Type B pancreatic cell (in vitro differentiated cells): Measurements from ENCODE around the gene SMIM5. TPM values are rescaled to one million over a fixed set of nuclear protein-coding genes. Genes with fewer than 3 reads are reported as not detected.

Source experiments
- DNase-seq: peaks from one replicate; pipeline ENCODE4 v3.0.0; 2021; ENCODE audit warnings: mixed read lengths; ENCODE audit not compliant: unreplicated experiment; ENCODE audit errors: extremely low spot score
- H3K27ac Mint-ChIP-seq: 2 replicates; pipeline ENCODE4 v1.8.0; 2021; ENCODE audit warnings: mild to moderate bottlenecking, mixed read lengths
- H3K27me3 Mint-ChIP-seq: 2 replicates; pipeline ENCODE4 v1.8.0; 2021; ENCODE audit warnings: mixed read lengths
- H3K36me3 Mint-ChIP-seq: 2 replicates; pipeline ENCODE4 v1.8.0; 2021; ENCODE audit warnings: mixed read lengths
- H3K4me1 Mint-ChIP-seq: one replicate; pipeline ENCODE4 v1.8.0; 2021; ENCODE audit warnings: mixed read lengths; ENCODE audit not compliant: unreplicated experiment
- H3K4me3 Mint-ChIP-seq: 2 replicates; pipeline ENCODE4 v1.8.0; 2021; ENCODE audit warnings: mild to moderate bottlenecking, mixed read lengths
- H3K9me3 Mint-ChIP-seq: 2 replicates; pipeline ENCODE4 v1.8.0; 2021; ENCODE audit warnings: mixed read lengths
- total RNA-seq: library from RNA; stranded (reverse); gene quantifications from 2 replicates; pipeline ENCODE4 v1.2.1, GENCODE V29; 2021; ENCODE audit warnings: low replicate concordance
- TF ChIP-seq, protein P1 (sequence below): fragments of 200-600 bp; sonication (generic); conservative IDR thresholded peaks from 2 replicates; pipeline ENCODE4 v1.5.0; 2021; ENCODE audit warnings: antibody characterized with exemption, mild to moderate bottlenecking

SMIM5 gene
- total RNA-seq, 1 donor from 2014 or later, result 9.3 TPM

DNA sequence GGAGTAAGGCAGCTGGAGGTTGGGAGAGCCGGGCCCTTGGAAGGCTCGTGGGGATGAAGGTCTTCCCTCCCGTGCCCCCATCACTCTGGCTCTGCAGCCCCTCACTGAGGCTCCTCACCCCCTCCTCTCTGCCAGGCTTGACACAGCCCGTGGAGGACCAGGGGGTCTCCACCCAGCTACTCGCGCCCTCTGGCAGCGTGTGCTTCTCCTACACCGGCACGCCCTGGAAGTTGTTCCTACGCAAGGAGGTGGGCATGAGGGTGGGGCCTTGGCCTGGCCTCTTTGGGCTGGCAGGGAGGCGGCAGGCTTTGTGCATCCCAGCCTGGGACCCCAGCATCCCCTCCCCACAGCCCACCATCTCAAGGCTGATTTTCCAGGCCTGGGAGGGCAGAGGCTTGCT lies 15.6 kb upstream of the SMIM5 start:
- H3K4me3 Mint-ChIP-seq, result no peak overlapping the region
- no peaks in the 10 kb centered on the region for H3K27me3 Mint-ChIP-seq
- no peaks in the 10 kb centered on the region for H3K9me3 Mint-ChIP-seq
- H3K4me1 Mint-ChIP-seq, result peaks cover 8% of the 10 kb centered on the region
- DNase-seq, result no peak
- H3K36me3 Mint-ChIP-seq, result no peaks in the 10 kb centered on the region
- TF ChIP-seq, protein P1, sequence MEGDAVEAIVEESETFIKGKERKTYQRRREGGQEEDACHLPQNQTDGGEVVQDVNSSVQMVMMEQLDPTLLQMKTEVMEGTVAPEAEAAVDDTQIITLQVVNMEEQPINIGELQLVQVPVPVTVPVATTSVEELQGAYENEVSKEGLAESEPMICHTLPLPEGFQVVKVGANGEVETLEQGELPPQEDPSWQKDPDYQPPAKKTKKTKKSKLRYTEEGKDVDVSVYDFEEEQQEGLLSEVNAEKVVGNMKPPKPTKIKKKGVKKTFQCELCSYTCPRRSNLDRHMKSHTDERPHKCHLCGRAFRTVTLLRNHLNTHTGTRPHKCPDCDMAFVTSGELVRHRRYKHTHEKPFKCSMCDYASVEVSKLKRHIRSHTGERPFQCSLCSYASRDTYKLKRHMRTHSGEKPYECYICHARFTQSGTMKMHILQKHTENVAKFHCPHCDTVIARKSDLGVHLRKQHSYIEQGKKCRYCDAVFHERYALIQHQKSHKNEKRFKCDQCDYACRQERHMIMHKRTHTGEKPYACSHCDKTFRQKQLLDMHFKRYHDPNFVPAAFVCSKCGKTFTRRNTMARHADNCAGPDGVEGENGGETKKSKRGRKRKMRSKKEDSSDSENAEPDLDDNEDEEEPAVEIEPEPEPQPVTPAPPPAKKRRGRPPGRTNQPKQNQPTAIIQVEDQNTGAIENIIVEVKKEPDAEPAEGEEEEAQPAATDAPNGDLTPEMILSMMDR, result no peak
- H3K27ac Mint-ChIP-seq, result no peak overlapping the region

DNA sequence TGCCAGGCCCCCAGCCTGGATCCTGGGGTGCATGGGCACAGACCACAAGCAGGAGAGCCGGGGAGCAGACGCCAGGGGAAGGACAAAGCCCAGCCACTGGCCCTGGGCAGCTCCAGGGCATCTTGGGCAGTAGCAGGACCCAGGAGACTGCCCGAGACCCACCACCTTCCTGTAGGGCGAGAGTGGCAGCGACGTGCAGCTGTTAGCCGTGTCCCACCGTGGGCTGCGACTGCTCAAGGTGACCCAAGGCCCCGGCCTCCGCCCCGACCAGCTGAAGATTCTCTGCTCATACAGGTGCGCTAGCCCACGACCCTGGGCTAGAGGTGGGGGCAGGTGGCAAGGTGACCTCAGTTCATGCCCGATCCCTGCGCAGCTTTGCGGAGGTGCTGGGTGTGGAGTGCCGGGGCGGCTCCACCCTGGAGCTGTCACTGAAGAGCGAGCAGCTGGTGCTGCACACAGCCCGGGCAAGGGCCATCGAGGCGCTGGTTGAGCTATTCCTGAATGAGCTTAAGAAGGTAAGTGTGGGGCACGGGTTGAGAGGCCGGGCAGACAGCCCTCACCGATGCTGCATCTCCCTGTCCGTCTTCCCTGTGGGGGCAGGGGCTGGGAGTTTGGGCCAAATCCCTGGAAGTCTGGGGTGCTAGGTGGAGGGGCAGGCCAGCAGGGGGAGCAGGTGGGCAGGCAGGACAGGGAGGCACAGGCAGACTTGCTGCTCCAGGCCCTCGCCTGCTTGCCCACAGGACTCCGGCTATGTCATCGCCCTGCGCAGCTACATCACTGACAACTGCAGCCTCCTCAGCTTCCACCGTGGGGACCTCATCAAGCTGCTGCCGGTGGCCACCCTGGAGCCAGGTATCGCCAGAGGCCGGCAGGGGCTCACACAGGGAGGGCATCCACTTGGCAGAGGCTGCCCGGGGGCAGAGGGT lies 13.5 kb upstream of the SMIM5 start:
- Mint-ChIP-seq H3K27ac (no peak overlapping the region), H3K27me3 (no peaks in the 10 kb centered on the region), H3K4me3 (no peak overlapping the region), H3K36me3 (no peaks in the 10 kb centered on the region), H3K9me3 (no peaks in the 10 kb centered on the region), H3K4me1 (peaks cover 9% of the 10 kb centered on the region)
- TF ChIP-seq, protein P1, result peak; percentile 72
- DNase-seq, result no peak

DNA sequence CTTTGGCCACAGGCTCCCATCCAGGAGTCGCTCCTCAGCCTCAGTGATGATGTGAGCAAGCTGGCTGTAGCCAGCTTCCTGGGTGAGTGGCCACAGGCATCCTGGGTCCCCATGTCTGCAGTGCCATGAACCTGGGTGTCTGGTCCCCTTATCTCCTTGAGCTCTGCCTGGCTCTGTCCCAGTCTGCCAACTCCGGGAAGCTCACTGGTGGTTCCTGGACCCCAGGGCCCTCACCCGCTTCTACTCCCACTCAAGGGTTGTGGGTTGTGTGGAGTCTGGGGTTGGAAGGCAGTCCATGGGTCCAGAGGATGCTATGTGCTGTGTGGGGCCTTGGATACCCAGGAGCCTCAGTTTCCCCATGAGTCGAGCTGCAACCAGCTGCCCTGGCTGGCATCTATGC lies 11.7 kb upstream of the SMIM5 start:
- Mint-ChIP-seq H3K27me3 (no peaks in the 10 kb centered on the region), H3K4me3 (no peak overlapping the region), H3K4me1 (peaks cover 9% of the 10 kb centered on the region), H3K9me3 (no peaks in the 10 kb centered on the region), H3K27ac (no peak overlapping the region), H3K36me3 (no peaks in the 10 kb centered on the region)
- TF ChIP-seq, protein P1, result no peak
- DNase-seq, result no peak

DNA sequence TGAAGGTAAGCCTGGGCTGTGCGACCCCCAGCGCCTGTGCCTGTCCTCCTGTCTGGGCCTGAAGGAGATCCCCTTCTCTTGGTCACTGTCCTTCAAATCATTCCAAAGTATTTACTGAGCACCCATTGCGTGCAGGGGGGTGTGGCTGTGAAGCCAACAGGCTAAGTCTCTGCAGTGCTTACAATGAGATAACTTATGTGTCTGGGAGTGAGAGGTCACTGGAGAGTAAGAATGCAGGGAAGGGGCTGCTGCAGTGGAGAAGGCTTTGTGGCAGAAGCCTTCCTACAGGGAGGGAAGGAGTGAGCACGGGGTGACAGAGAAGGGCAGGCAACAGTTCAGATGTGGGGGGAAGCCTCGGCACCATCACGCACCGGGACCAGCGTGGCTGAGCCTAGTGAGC lies 11.2 kb upstream of the SMIM5 start:
- H3K9me3 Mint-ChIP-seq, result no peaks in the 10 kb centered on the region
- TF ChIP-seq, protein P1, result no peak
- no peak for DNase-seq
- no peak overlapping the region for H3K27ac Mint-ChIP-seq
- peak overlapping the region; percentile 4 for H3K4me3 Mint-ChIP-seq
- peaks cover 9% of the 10 kb centered on the region for H3K4me1 Mint-ChIP-seq
- H3K36me3 Mint-ChIP-seq, result no peaks in the 10 kb centered on the region
- H3K27me3 Mint-ChIP-seq, result no peaks in the 10 kb centered on the region

DNA sequence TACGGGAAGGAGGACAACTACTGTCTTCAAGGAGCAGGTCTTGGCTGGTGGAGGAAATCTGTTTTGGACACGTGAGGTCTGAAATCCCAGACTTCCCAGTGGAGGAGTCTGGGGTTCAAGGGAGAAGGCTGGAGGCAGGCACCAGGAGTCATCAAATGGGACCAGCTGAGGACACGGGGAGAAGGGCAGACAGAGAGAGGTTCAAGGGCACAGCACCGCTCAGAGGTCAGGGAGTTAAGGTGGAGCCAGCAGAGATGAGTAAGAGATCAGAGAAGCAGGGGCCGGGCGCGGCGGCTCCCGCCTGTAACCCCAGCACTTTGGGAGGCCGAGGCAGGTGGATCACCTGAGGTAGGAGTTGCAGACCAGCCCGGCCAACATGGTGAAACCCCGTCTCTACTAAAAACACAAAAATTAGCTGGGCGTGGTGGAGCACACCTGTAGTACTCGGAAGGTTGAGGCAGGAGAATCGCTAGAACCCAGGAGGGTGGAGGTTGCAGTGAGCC lies 10.4 kb upstream of the SMIM5 start:
- no peak overlapping the region for H3K4me3 Mint-ChIP-seq
- no peaks in the 10 kb centered on the region for H3K9me3 Mint-ChIP-seq
- no peaks in the 10 kb centered on the region for H3K36me3 Mint-ChIP-seq
- TF ChIP-seq, protein P1, result no peak
- H3K4me1 Mint-ChIP-seq, result peaks cover 9% of the 10 kb centered on the region
- DNase-seq, result no peak
- no peak overlapping the region for H3K27ac Mint-ChIP-seq
- no peaks in the 10 kb centered on the region for H3K27me3 Mint-ChIP-seq
